Measurements from ENCODE around the gene SMNDC1.

The SMNDC1 gene

GRCh38 chr10:110326351-110327032 is 21.8 kb upstream of the SMNDC1 start:
- peak; percentile 19 for DNase-seq

DNA sequence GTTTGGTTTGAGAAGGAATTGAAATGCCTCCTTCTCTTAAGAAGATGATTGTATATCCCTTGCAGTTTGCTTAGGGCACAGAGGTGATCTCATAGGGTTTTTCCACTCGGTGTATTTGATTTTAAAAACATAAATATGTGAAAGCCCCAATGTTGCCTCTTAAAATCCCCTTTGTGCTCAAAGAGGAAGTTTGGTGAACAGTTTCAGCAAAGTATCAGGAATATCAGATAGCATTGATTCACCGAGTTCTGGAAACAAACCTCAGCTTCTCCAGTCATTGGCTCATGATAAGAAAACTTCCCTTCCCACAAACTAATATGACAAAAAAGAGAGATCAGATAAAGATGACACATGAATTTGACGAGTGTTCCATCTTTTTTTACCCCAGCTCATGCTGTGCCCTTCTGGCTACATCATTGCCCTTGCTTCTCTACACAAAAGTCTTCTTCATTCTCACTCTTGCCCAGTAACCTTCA is 20.1 kb upstream of the SMNDC1 start:
- DNase-seq, result no peak

- DNase-seq, result no peak
Observed at GRCh38 chr10:110324201-110324804, 19.6 kb upstream of the SMNDC1 start.

DNA sequence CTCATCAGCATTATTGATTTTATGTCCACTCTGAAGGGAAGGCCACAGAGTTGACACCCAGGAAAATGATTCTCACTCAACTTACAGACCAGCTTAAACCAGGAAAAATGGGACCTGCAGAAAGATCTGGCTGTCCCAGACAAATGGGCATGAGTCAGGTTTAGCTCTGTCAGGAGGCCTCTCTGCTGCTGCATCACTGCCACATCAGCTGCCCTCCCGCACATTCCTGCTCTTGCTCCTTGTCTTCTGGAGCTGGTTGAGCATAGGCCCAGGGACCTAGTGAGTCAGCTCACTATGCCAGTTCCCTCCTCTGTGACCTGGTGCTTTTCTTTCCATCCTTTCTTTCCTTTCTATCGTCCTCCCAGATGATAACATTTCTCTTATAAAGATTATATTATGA is 18.8 kb upstream of the SMNDC1 start:
- peak; percentile 90 for DNase-seq

DNA sequence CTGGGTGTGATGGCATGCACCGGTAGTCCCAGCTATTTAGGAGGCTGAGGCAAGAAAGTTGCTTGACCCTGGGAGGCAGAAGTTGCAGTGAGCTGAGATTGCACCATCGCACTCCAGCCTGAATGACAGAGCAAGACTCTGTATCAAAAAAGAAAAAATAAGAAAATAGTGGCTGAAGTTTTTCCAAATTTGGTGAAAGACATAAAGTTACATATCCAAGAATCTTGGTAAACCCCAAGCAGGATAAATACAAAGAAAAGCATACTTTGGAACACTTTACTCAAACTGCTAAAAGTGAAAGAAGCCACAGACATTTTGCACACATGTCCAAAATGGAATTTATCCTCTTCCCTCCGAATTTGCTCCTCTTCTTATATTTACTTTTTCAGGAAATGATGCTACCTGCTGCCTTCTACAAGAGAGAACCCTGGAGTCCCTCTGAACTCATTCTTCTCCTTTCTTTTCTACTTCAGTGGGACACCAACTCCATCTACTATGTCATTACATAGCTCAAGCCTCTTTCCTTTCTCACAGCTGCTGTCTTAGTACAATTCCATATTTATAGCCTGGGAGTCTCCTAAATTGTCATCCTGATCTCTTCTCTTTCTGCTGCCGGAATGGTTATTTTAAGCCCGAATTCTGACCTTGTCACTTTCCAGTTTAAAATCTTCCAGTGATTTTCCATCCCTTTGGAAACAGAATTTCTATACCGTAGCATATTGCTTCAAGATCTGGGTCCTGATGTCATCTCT is 17.3 kb upstream of the SMNDC1 start:
- DNase-seq, result no peak

GRCh38 chr10:110317866-110318850 is 13.4 kb upstream of the SMNDC1 start:
- DNase-seq, result no peak

DNA sequence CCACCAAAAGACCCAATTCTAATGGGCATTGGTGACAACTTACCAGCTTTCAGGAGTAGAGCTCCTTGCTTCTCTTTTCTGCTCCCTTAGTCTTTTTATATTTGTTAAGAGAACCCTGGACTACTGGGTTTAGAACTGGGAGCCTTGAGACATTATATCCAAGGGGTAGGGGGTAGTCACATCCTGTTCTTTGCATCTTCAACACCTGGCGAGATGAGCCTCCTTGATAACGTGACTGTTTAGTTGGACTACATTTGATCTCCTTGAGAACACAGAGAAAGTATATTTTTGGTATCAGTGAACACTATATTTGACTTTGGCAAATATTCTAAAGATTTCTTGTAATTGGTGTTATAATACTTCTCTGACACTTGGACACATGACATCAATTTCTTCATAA is 9.0 kb upstream of the SMNDC1 start:
- DNase-seq, result no peak

DNA sequence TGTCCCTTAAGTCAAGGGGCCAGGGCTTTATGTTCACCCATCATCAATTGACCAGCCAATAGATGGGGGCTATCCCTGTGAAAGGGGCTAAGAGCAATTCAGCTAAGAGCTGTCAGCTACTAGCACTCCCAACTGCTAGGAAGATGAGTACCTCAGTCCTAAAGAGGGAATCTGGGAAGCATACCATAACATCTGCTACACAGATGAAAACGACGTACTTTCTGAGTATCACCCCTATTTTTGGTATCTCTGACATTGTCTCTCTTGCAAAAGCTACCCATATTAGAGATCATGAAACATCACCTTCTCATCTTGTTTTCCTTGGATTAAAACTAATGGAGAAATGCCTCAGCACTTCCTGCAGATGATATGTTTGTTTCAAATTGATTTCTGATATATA is 7.5 kb upstream of the SMNDC1 start:
- no peak for DNase-seq

GRCh38 chr10:110311357-110311949 is 6.7 kb upstream of the SMNDC1 start:
- peak; percentile 65 for DNase-seq

DNA sequence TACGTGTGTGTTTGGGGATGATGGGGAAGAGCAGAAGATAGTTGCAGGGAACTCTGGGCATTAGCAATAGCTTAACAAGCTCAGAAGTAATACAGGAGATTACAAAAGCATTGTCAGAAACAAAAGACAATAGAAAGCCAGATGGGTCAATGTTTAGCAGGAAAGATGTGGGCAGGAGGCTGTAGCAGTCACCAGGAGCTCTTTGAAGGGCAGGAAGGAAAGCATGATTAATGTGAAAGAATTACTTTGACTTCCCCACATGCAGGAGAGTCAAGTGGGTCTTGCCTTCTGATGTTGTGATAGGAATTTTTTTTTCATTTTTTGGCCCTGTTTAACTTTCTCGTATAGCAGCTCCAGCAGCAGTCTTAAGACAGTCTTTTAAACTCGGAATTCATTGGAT is 6.0 kb upstream of the SMNDC1 start:
- no peak for DNase-seq

- no peak for DNase-seq
Observed at GRCh38 chr10:110307805-110308204, 3.1 kb upstream of the SMNDC1 start.

DNA sequence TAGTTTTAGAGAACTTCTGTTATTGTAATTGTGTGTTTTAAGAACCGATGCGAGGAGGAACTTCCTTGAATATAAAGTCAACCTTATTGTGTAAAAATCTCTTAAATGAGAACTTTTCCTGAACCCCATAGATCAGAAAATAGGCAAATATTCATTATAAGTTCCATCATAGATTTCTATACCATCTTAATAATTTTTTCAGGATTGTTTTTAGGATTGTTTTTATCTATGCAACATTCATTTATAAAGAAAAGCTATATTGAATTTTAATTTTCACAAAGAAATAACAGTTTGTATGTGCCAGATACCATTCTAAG is 1.7 kb upstream of the SMNDC1 start:
- DNase-seq, result no peak

DNA sequence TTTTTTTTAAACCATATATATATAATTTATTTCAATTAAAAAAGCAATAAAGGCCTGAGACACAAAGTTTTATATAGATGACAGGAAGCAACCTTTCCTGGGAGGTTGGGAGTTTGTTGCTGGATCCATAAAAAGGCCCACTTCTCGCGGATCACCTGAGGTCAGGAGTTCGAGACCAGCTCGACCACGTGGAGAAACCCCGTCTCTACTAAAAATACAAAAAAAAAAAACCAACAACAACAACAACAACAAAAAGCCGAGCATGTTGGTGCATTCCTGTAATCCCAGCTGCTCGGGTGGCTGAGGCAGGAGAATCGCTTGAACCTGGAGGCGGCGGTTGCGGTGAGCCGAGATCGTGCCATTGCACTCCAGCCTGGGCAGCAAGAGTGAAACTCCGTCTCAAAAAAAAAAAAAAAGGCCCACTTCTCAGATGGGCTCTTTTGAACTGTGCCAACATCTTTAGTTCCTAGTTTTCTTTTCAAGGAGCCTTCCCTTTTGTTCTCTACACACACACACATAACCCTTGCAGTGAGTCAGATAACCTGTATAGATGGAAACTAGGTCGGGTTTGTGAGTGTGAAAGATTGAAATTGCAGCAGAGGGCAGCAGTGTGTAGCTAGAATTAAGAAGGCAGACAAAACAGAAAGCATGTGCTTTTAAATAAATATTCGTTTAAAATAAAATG is 1.2 kb upstream of the SMNDC1 start:
- peak; percentile 88 for DNase-seq

DNA sequence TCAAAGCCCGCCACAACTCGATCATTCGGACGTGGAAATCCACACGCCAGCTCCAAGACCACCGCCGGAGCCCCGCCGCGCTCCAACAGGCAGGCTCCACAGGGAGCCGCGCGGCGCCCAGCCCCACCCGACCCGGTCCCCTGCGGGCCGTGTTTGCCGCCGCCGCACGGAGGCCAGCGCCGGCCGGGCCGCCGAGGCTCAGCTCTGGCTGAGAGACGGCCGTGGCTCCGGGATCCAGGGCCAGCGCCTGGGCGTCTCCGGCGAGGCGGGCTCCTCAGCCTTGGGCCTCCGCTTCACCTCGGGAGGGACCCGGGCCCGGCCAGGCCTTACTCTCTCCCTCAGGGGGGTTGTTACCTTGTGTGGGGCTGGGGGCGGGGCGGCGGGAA is 333 bp downstream of the SMNDC1 start:
- no peak for DNase-seq

GRCh38 chr10:110303681-110304080 is 1.0 kb downstream of the SMNDC1 start:
- no peak for DNase-seq

DNA sequence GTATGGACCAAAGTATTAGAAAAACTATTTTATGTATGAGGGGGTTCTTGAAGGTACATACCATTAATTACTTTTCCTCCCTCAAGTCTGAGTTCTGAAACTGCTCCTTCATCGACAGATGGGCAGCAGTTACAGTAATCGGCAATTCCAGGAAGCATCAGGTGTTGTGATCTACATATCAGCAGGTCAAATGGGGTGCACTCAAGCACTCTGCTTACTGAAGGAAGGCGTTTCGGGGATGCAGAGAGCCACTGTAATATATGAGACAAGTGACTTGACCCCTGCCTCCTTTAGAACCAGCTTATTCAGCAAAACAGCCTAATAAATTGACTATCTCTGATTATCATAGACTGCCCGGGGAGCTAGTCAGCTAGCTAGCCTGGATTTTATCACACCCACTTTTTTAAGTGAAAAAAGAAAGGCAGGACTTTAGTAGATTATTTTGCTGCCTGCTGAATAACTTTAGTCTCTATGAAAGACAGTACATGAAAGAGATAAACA is 4.2 kb downstream of the SMNDC1 start:
- no peak for DNase-seq

DNA sequence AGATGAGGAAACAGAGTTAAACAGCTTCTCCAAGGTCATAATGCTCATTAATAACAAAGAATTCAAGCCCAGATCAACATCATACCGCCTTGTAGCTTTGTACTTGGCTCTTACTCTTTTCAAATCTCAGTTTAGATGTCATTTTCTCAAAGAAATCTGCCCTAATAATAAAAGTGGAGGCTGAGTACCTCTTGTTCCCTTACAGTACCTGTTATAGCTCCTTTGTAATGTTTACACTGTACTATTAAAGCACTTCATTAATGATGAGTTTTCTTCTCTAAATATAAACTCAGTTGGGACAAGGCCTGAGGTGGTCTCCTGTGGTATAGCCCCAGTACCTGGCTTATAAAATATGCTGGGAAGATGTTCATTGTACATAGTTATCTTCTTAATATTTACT is 7.8 kb downstream of the SMNDC1 start:
- DNase-seq, result no peak

- DNase-seq, result no peak
Observed at GRCh38 chr10:110286841-110287240, 17.9 kb downstream of the SMNDC1 start.

GRCh38 chr10:110285501-110285900 is 19.2 kb downstream of the SMNDC1 start:
- DNase-seq, result no peak

DNA sequence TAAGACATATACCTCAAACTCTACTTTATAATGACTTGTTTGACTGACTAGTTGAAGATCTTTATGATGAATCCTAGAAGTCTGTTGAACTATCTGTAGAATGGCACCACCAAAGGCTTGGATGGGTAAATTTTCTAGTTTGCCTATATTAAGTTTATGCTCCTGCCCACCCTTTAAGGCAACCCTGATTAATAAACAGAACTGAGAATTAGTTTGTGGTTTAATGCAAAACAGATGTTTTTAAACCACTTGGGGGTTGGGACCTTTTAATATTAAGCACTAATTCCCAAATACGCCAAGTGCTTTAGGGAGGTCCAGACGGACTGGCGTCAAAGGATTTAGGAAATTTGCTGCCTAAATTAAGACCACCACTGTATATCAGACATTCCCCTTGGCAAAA is 20.5 kb downstream of the SMNDC1 start:
- no peak for DNase-seq

DNA sequence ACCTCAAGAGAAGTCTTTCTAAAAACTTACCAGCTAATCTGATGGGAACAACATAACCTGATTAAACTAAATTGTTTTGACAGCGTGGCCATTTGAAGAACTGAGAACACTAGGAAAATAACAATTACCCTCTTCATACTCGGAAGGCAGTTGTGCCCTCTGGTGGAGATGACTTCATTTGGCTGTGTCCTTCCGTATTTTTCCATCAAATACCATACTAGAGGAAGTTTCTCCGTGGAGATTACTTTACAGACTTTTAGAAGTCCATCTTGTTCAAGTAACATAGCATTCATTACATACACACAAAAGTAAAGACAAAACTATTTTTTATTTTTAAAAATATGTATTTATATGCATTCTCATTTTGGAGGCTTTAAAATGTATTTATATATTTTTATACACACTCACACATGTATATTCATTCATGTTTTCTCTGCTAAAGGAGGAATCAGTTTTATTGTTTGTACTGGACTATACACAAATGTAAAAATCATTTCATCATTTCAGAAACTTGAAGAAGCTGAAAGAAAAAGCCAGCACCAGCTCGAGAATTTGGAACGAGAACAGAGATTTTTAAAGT is 25.2 kb downstream of the SMNDC1 start:
- peak; percentile 60 for DNase-seq
